HepG2 (cell line): ENCODE results near the gene KLHL18. TPM values are rescaled to one million over a fixed set of nuclear protein-coding genes. Genes with fewer than 3 reads are reported as not detected.

ENCODE experiments used
- ATAC-seq: fragments of 200-7000 bp; cut with Tn5 transposase; 3 replicates; pipeline ENCODE4 v1.9.1; 2020; ENCODE audit warnings: mild to moderate bottlenecking, moderate library complexity
- BruUV-seq: library from RNA; stranded (reverse); fragments of 400-500 nt; replicated peaks from 2 replicates; lab custom pipeline; 2021; lab: Mats Ljungman, UMichigan
- CTCF ChIA-PET: fragments of 300-600 bp; formaldehyde crosslinking; extraction: SDS; loops from one replicate; lab custom pipeline; 2021; ENCODE audit warnings: low total read pairs, inconsistent platforms, low intra/inter-chr PET ratio; lab: Yijun Ruan, JAX
- POLR2A ChIA-PET: fragments of 350-600 bp; sonication (Branson Sonifier 250); formaldehyde crosslinking; loops from one replicate; lab custom pipeline; 2020; ENCODE audit warnings: antibody characterized with exemption, inconsistent platforms; lab: Yijun Ruan, JAX
- DNase-seq: peaks from one replicate; pipeline ENCODE4 v3.0.0-alpha.2; 2015; ENCODE audit warnings: low spot score
- FAIRE-seq: peaks from 3 replicates; lab custom pipeline; 2011; peaks lifted over from hg19 to GRCh38; lab: Jason Lieb, UNC
- H2AFZ ChIP-seq: one replicate; pipeline ENCODE4 v1.6.1; 2011; ENCODE audit warnings: low read length, inconsistent platforms
- H3K27ac ChIP-seq: fragments of 300-600 bp; 3 replicates; pipeline ENCODE4 v1.8.0; 2011; ENCODE audit warnings: mixed run types, mild to moderate bottlenecking, mixed read lengths, low read length, inconsistent platforms; ENCODE audit not compliant: insufficient read depth; ENCODE audit errors: extremely low read length
- H3K27me3 ChIP-seq, 2 experiments: fragments of 200-600 bp in 1 of 2; 2 replicates in 1 of 2; 3 replicates in 1 of 2; pipeline versions ENCODE4 v1.6.0 to v1.8.0; 2011; ENCODE audit warnings: low read length in 2 of 2, mild to moderate bottlenecking in 2 of 2, moderate library complexity in 2 of 2, inconsistent platforms in 1 of 2; ENCODE audit not compliant: insufficient read depth in 2 of 2, control insufficient read depth in 1 of 2
- H3K36me3 ChIP-seq, 2 experiments: fragments of 200-600 bp in 1 of 2; replicated peaks in 1 of 2; 2 replicates in 1 of 2; 3 replicates in 1 of 2; pipeline versions ENCODE4 v1.5.1 to v1.8.0; 2011; ENCODE audit warnings: low read length in 2 of 2, inconsistent platforms in 1 of 2; ENCODE audit not compliant: insufficient read depth in 2 of 2, control insufficient read depth in 1 of 2
- H3K4me1 ChIP-seq: 2 replicates; pipeline ENCODE4 v1.5.1; 2012; ENCODE audit warnings: low read length, inconsistent platforms; ENCODE audit not compliant: insufficient read depth
- H3K4me2 ChIP-seq: 2 replicates; pipeline ENCODE4 v1.6.0; 2011; ENCODE audit warnings: low read depth, low read length, inconsistent platforms
- H3K4me3 ChIP-seq, 3 experiments: fragments of 200-600 bp in 1 of 3; sonication (generic), shearing (Covaris generic) in 1 of 3; replicated peaks in 1 of 3; 2 replicates each; pipeline ENCODE4 v1.5.1; 2011 to 2016; ENCODE audit warnings: low read length in 3 of 3, inconsistent platforms in 2 of 3, low read depth in 2 of 3, mild to moderate bottlenecking in 2 of 3, control low read depth in 1 of 3, mixed read lengths in 1 of 3; ENCODE audit not compliant: insufficient read depth in 1 of 3
- H3K79me2 ChIP-seq: one replicate; pipeline ENCODE4 v1.6.1; 2011; ENCODE audit warnings: low read length, inconsistent platforms; ENCODE audit not compliant: insufficient read depth
- H3K9ac ChIP-seq: 2 replicates; pipeline ENCODE4 v1.6.0; 2011; ENCODE audit warnings: mild to moderate bottlenecking, low read depth, low read length, inconsistent platforms; ENCODE audit not compliant: insufficient read depth
- H3K9me3 ChIP-seq: 2 replicates; pipeline ENCODE4 v1.5.1; 2012; ENCODE audit warnings: mild to moderate bottlenecking, low read length
- H4K20me1 ChIP-seq: 2 replicates; pipeline ENCODE4 v1.6.0; 2011; ENCODE audit warnings: inconsistent platforms, mild to moderate bottlenecking, low read length, moderate library complexity; ENCODE audit not compliant: insufficient read depth
- CERS6 ChIP-seq: sonication (generic); formaldehyde crosslinking; IDR thresholded peaks from 2 replicates; pipeline ENCODE4 v1.5.0; 2020; ENCODE audit warnings: missing genetic modification reagents
- HNRNPUL1 ChIP-seq: fragments of 200-400 bp; formaldehyde crosslinking; IDR thresholded peaks from 2 replicates; pipeline ENCODE4 v1.6.1; 2017; ENCODE audit warnings: low read depth, mild to moderate bottlenecking, low read length, moderate library complexity
- IRF9 ChIP-seq: sonication (generic); formaldehyde crosslinking; IDR thresholded peaks from 2 replicates; pipeline ENCODE4 v1.8.0; 2022; ENCODE audit warnings: missing genetic modification reagents, mild to moderate bottlenecking, borderline replicate concordance
- MTF1 ChIP-seq: sonication (generic); formaldehyde crosslinking; IDR thresholded peaks from 2 replicates; pipeline ENCODE4 v1.5.0; 2020; ENCODE audit warnings: missing genetic modification reagents
- SMARCE1 ChIP-seq: fragments of 450-650 bp; IDR thresholded peaks from 2 replicates; pipeline ENCODE4 v1.6.1; 2017; ENCODE audit warnings: borderline replicate concordance
- SMYD3 ChIP-seq: sonication (generic); formaldehyde crosslinking; IDR thresholded peaks from 2 replicates; pipeline ENCODE4 v1.8.1; 2023; ENCODE audit warnings: mild to moderate bottlenecking, missing genetic modification reagents
- USF2 ChIP-seq, 2 experiments: sonication (generic) in 1 of 2; formaldehyde crosslinking in 1 of 2; IDR thresholded peaks; 2 replicates each; pipeline versions ENCODE4 v1.5.1 to v1.6.1; 2011 to 2020; ENCODE audit warnings: borderline replicate concordance in 1 of 2, low read depth in 1 of 2, low read length in 1 of 2, mild to moderate bottlenecking in 1 of 2, missing genetic modification reagents in 1 of 2, moderate library complexity in 1 of 2
- YEATS2 ChIP-seq: sonication (generic); formaldehyde crosslinking; IDR thresholded peaks from 2 replicates; pipeline ENCODE4 v1.4.0; 2020; ENCODE audit warnings: missing genetic modification reagents, borderline replicate concordance
- ZNF12 ChIP-seq: sonication (generic); formaldehyde crosslinking; IDR thresholded peaks from 2 replicates; pipeline ENCODE4 v1.5.0; 2020; ENCODE audit warnings: missing genetic modification reagents
- ZNF326 ChIP-seq: sonication (generic); formaldehyde crosslinking; IDR thresholded peaks from 2 replicates; pipeline ENCODE4 v1.4.0; 2020; ENCODE audit warnings: missing genetic modification reagents, borderline replicate concordance
- WGBS: methylation state at CpG from one replicate; pipeline ENCODE4 v1.1.6; 2017; ENCODE audit warnings: low lambda C conversion rate; 5-methylcytosine and 5-hydroxymethylcytosine counted together
- in situ Hi-C: cut with HindIII; loops from 2 replicates; pipeline ENCODE4 v1.10.0; 2017; ENCODE audit warnings: low pct_unique_long_range_greater_than_20kb; ENCODE audit not compliant: extremely low pct_ligation_motif_present
- intact Hi-C: fragments of 100-400 bp; cut with micrococcal nuclease; formaldehyde crosslinking; loops from one replicate; pipeline ENCODE4 v1.10.0; 2022; ENCODE audit not compliant: unreplicated experiment
- polyA plus RNA-seq, 8 experiments: library from polyadenylated mRNA; depleted of rRNA in 3 of 8; stranded (reverse) in 7 of 8; unstranded in 1 of 8; fragments of >200 nt; fragmentation: Illumina TruSeq in 4 of 8; extraction: Trizol in 4 of 8; gene quantifications; 2 replicates each; pipeline versions ENCODE4 v1.2.1 to v1.2.3, GENCODE V29; 2011 to 2016; ENCODE audit warnings: low read depth in 4 of 8, missing spikeins in 1 of 8, mixed read lengths in 1 of 8; ENCODE audit not compliant: insufficient read depth in 1 of 8
- total RNA-seq, 5 experiments: library from RNA; depleted of rRNA; stranded (reverse); fragments of >200 nt; fragmentation: Illumina TruSeq; extraction: Trizol; gene quantifications; 2 replicates each; pipeline ENCODE4 v1.2.3, GENCODE V29; 2016; ENCODE audit warnings: low read depth in 1 of 5

Gene KLHL18
- total and polyA plus RNA-seq, 2 of the 13 experiments (the other 11 are each of a cell fraction or from before 2014, with no cell fraction given), result 17.5 to 18.8 TPM

- TF ChIP-seq YEATS2 (CRISPR knock-in tag) (no peak), CERS6 (CRISPR knock-in tag) (no peak), SMYD3 (no peak), HNRNPUL1 (no peak), ZNF12 (no peak), IRF9 (CRISPR knock-in tag) (no peak), MTF1 (CRISPR knock-in tag) (no peak), ZNF326 (CRISPR knock-in tag) (no peak), SMARCE1 (no peak), USF2 (IDR thresholded peaks at IDR 0.05; ENCODE audit: low read depth, low read length) (no peak), USF2 (CRISPR knock-in tag; IDR thresholded peaks at IDR 0.05; ENCODE audit: borderline replicate concordance) (no peak)
- in situ Hi-C loops (no loop called here), intact Hi-C loops (no loop called here)
- Histone ChIP-seq H3K4me1 (peaks cover 14% of the 10 kb centered on the region), H3K4me3 (no peak overlapping the region), H3K4me2 (no peak overlapping the region), H3K27ac (no peak overlapping the region), H4K20me1 (no peaks in the 10 kb centered on the region), H3K27me3 (no peaks in the 10 kb centered on the region), H3K9ac (no peak overlapping the region), H3K9me3 (no peaks in the 10 kb centered on the region), H3K36me3 (0 out of 5 replicates have a peak, but pooled peaks cover 0 to 5% of the 10 kb centered on the region in 2 experiments), H2AFZ (no peak overlapping the region), H3K79me2 (peaks cover 12% of the 10 kb centered on the region)
- WGBS, result 91% methylated on average over 4 of the region's 4 CpGs
- FAIRE-seq, result no peak
- DNase-seq, result no peak
- BruUV-seq, result no TSS peak
- POLR2A ChIA-PET, result no interaction called here
- CTCF ChIA-PET, result no interaction called here
- ATAC-seq, result no peak
Measured at GRCh38 chr3:47310391-47310790, 27.6 kb downstream of the KLHL18 start.
